ENCODE results near the gene TP53INP2. TPM values are rescaled to one million over a fixed set of nuclear protein-coding genes. Genes with fewer than 3 reads are reported as not detected.

The TP53INP2 gene
- total and polyA plus RNA-seq, 3 experiments from 2014 or later, result 1.1 to 3.6 (median 3.5) TPM

- no peak for DNase-seq
- POLR2A ChIA-PET, result interaction anchor here (0.6 kb wide), 1 partner anchor 534 kb away, joined by 3 read pairs; no protein-coding TSS in a partner anchor
- H3K27me3 ChIP-seq (ENCODE audit: insufficient read depth, low read length, poor library complexity, severe bottlenecking), result no peaks in the 10 kb centered on the region
- CTCF ChIA-PET, result no interaction called here
- no peaks in the 10 kb centered on the region for H3K4me1 ChIP-seq (ENCODE audit: insufficient read depth, low read length)
- Mint-ChIP-seq H3K27ac (peak overlapping the region in 1 of 8 donors; percentile 6), H3K36me3 (peaks cover 6 to 86% (median 23%) of the 10 kb centered on the region in 3 donors), H3K9me3 (no peaks in the 10 kb centered on the region), H3K4me3 (no peak overlapping the region), H3K27me3 (no peaks in the 10 kb centered on the region), H3K4me1 (no peaks in the 10 kb centered on the region)
- no peaks in the 10 kb centered on the region for H3K9me3 ChIP-seq (ENCODE audit: low read length)
- H3K4me3 ChIP-seq (ENCODE audit: low read length), result no peak overlapping the region
- H3K27ac ChIP-seq (ENCODE audit: low read depth, low read length), result no peak overlapping the region
- peaks cover 11% of the 10 kb centered on the region for H3K36me3 ChIP-seq (ENCODE audit: insufficient read depth, low read length)
Measured at GRCh38 chr20:34744340-34744739, 40.2 kb downstream of the TP53INP2 start.

GRCh38 chr20:34744847-34745246 is 40.7 kb downstream of the TP53INP2 start:
- H3K36me3 ChIP-seq (ENCODE audit: insufficient read depth, low read length), result peaks cover 16% of the 10 kb centered on the region
- H3K27me3 ChIP-seq (ENCODE audit: insufficient read depth, low read length, poor library complexity, severe bottlenecking), result no peaks in the 10 kb centered on the region
- CTCF ChIA-PET, result no interaction called here
- H3K9me3 ChIP-seq (ENCODE audit: low read length), result no peaks in the 10 kb centered on the region
- no peaks in the 10 kb centered on the region for H3K4me1 ChIP-seq (ENCODE audit: insufficient read depth, low read length)
- H3K27ac ChIP-seq (ENCODE audit: low read depth, low read length), result no peak overlapping the region
- Mint-ChIP-seq H3K4me1 (no peaks in the 10 kb centered on the region), H3K27ac (peak overlapping the region in 1 of 8 donors; percentile 22), H3K4me3 (no peak overlapping the region), H3K9me3 (no peaks in the 10 kb centered on the region), H3K36me3 (peaks cover 6 to 89% (median 25%) of the 10 kb centered on the region in 3 donors), H3K27me3 (no peaks in the 10 kb centered on the region)
- no peak overlapping the region for H3K4me3 ChIP-seq (ENCODE audit: low read length)
- POLR2A ChIA-PET, result no interaction called here
- no peak for DNase-seq

GRCh38 chr20:34746674-34747073 is 42.5 kb downstream of the TP53INP2 start:
- Mint-ChIP-seq H3K4me3 (no peak overlapping the region), H3K36me3 (peaks cover 6 to 85% (median 25%) of the 10 kb centered on the region in 3 donors), H3K4me1 (no peaks in the 10 kb centered on the region), H3K27ac (peak overlapping the region in 2 of 8 donors; percentile 7 to 26), H3K27me3 (no peaks in the 10 kb centered on the region), H3K9me3 (no peaks in the 10 kb centered on the region)
- Histone ChIP-seq H3K27ac (ENCODE audit: low read depth, low read length) (no peak overlapping the region), H3K36me3 (ENCODE audit: insufficient read depth, low read length) (peaks cover 23% of the 10 kb centered on the region), H3K9me3 (ENCODE audit: low read length) (no peaks in the 10 kb centered on the region), H3K4me1 (ENCODE audit: insufficient read depth, low read length) (no peaks in the 10 kb centered on the region), H3K27me3 (ENCODE audit: insufficient read depth, low read length, poor library complexity, severe bottlenecking) (no peaks in the 10 kb centered on the region), H3K4me3 (ENCODE audit: low read length) (no peak overlapping the region)
- CTCF ChIA-PET, result interaction anchor here (0.7 kb wide), 1 partner anchor 719 kb away, joined by 4 read pairs; no protein-coding TSS in a partner anchor
- POLR2A ChIA-PET, result no interaction called here
- no peak for DNase-seq

DNA sequence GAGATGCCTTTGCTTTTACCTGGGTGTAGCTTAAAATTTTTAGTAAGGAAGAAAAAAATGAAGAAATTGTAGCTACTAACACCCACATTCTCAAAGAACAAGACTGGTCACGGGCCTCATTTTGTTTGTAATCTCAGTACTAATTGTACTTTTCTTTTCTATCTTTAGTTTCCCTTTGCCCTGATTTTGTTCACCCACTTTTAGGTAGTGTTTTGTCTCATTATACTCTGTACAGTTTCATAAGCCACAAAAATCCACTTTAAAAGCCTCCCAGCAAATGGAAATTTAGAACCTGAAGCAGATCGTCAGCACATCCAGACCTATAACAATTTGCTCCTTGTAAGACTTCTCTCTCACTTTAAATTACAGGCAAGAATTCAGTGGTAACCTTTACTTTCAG is 43.3 kb downstream of the TP53INP2 start:
- no peak overlapping the region for H3K4me3 ChIP-seq (ENCODE audit: low read length)
- CTCF ChIA-PET, result interaction anchor here (0.9 kb wide), 1 partner anchor 22 kb away, joined by 3 read pairs; no protein-coding TSS in a partner anchor
- no peak for DNase-seq
- H3K4me1 Mint-ChIP-seq, result no peaks in the 10 kb centered on the region
- no peaks in the 10 kb centered on the region for H3K27me3 ChIP-seq (ENCODE audit: insufficient read depth, low read length, poor library complexity, severe bottlenecking)
- POLR2A ChIA-PET, result no interaction called here
- no peak overlapping the region for H3K27ac ChIP-seq (ENCODE audit: low read depth, low read length)
- peak overlapping the region in 4 of 8 donors; percentile 1 to 87 (median 32) for H3K27ac Mint-ChIP-seq
- peaks cover 23% of the 10 kb centered on the region for H3K36me3 ChIP-seq (ENCODE audit: insufficient read depth, low read length)
- H3K9me3 ChIP-seq (ENCODE audit: low read length), result no peaks in the 10 kb centered on the region
- H3K4me3 Mint-ChIP-seq, result no peak overlapping the region
- H3K9me3 Mint-ChIP-seq, result no peaks in the 10 kb centered on the region
- H3K4me1 ChIP-seq (ENCODE audit: insufficient read depth, low read length), result no peaks in the 10 kb centered on the region
- H3K27me3 Mint-ChIP-seq, result no peaks in the 10 kb centered on the region
- peaks cover 2 to 84% (median 27%) of the 10 kb centered on the region in 3 donors for H3K36me3 Mint-ChIP-seq

- POLR2A ChIA-PET, result no interaction called here
- CTCF ChIA-PET, result no interaction called here
- Histone ChIP-seq H3K4me3 (ENCODE audit: low read length) (no peak overlapping the region), H3K27me3 (ENCODE audit: insufficient read depth, low read length, poor library complexity, severe bottlenecking) (no peaks in the 10 kb centered on the region), H3K9me3 (ENCODE audit: low read length) (no peaks in the 10 kb centered on the region), H3K27ac (ENCODE audit: low read depth, low read length) (no peak overlapping the region), H3K4me1 (ENCODE audit: insufficient read depth, low read length) (no peaks in the 10 kb centered on the region), H3K36me3 (ENCODE audit: insufficient read depth, low read length) (peaks cover 23% of the 10 kb centered on the region)
- no peak overlapping the region for H3K27ac Mint-ChIP-seq
- no peak for DNase-seq
- H3K27me3 Mint-ChIP-seq, result no peaks in the 10 kb centered on the region
- no peak overlapping the region for H3K4me3 Mint-ChIP-seq
- H3K4me1 Mint-ChIP-seq, result no peaks in the 10 kb centered on the region
- peaks cover 0 to 77% (median 23%) of the 10 kb centered on the region in 3 donors for H3K36me3 Mint-ChIP-seq
- no peaks in the 10 kb centered on the region for H3K9me3 Mint-ChIP-seq
Measured at GRCh38 chr20:34748709-34749108, 44.6 kb downstream of the TP53INP2 start.

DNA sequence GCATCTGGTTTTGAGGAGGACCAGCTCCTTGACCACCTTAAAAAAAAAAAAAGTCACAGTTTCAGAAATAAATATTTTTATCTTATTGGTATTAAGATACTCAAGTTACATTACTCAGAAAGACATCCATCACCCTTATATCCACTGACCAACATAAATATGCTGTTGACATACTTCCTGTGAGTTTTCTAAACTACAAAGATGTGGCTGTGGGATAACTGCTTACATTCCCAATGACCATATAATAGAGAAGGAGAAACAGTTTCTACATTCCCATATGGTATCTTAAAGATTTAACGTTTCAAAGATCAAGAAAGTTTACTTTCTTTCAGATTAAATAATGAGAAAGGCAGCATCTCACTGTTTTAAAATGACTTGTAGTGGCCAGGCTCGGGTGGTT is 46.3 kb downstream of the TP53INP2 start:
- Mint-ChIP-seq H3K36me3 (peaks cover 0 to 77% (median 27%) of the 10 kb centered on the region in 3 donors), H3K9me3 (no peaks in the 10 kb centered on the region), H3K27ac (peak overlapping the region in 1 of 8 donors; percentile 24), H3K4me1 (no peaks in the 10 kb centered on the region), H3K4me3 (no peak overlapping the region), H3K27me3 (no peaks in the 10 kb centered on the region)
- no peak overlapping the region for H3K4me3 ChIP-seq (ENCODE audit: low read length)
- H3K27ac ChIP-seq (ENCODE audit: low read depth, low read length), result no peak overlapping the region
- peaks cover 21% of the 10 kb centered on the region for H3K36me3 ChIP-seq (ENCODE audit: insufficient read depth, low read length)
- no peak for DNase-seq
- no peaks in the 10 kb centered on the region for H3K4me1 ChIP-seq (ENCODE audit: insufficient read depth, low read length)
- H3K27me3 ChIP-seq (ENCODE audit: insufficient read depth, low read length, poor library complexity, severe bottlenecking), result no peaks in the 10 kb centered on the region
- no peaks in the 10 kb centered on the region for H3K9me3 ChIP-seq (ENCODE audit: low read length)
- ChIA-PET POLR2A (no interaction called here), CTCF (no interaction called here)

DNA sequence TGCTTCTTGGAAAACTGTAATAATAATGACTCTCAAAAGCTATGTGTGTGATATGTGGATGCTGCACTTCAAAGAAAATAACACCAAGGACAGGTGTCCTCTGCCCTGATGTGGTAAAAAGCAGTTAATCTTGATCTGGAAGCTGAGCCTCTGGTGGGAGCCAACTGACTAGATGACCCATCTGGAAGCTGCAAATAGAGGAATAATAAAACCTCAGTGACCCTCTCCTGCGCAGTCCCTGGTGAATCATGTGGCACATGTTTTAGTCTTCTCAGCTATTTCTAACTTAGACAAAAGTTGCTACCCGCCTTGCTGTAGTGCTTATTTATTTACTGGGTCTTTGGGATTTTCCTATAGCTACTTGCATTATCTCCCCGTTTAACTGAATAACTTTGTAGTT is 47.3 kb downstream of the TP53INP2 start:
- Histone ChIP-seq H3K27ac (ENCODE audit: low read depth, low read length) (no peak overlapping the region), H3K27me3 (ENCODE audit: insufficient read depth, low read length, poor library complexity, severe bottlenecking) (no peaks in the 10 kb centered on the region), H3K9me3 (ENCODE audit: low read length) (no peaks in the 10 kb centered on the region), H3K4me1 (ENCODE audit: insufficient read depth, low read length) (no peaks in the 10 kb centered on the region), H3K4me3 (ENCODE audit: low read length) (no peak overlapping the region), H3K36me3 (ENCODE audit: insufficient read depth, low read length) (peaks cover 22% of the 10 kb centered on the region)
- H3K4me3 Mint-ChIP-seq, result no peak overlapping the region
- no peaks in the 10 kb centered on the region for H3K27me3 Mint-ChIP-seq
- H3K4me1 Mint-ChIP-seq, result no peaks in the 10 kb centered on the region
- H3K36me3 Mint-ChIP-seq, result peaks cover 0 to 73% (median 25%) of the 10 kb centered on the region in 3 donors
- no peak for DNase-seq
- CTCF ChIA-PET, result interaction anchor here (1.0 kb wide), 1 partner anchor 345 kb away, joined by 3 read pairs; no protein-coding TSS in a partner anchor
- H3K27ac Mint-ChIP-seq, result peak overlapping the region in 2 of 8 donors; percentile 60 to 83
- POLR2A ChIA-PET, result no interaction called here
- no peaks in the 10 kb centered on the region for H3K9me3 Mint-ChIP-seq

DNA sequence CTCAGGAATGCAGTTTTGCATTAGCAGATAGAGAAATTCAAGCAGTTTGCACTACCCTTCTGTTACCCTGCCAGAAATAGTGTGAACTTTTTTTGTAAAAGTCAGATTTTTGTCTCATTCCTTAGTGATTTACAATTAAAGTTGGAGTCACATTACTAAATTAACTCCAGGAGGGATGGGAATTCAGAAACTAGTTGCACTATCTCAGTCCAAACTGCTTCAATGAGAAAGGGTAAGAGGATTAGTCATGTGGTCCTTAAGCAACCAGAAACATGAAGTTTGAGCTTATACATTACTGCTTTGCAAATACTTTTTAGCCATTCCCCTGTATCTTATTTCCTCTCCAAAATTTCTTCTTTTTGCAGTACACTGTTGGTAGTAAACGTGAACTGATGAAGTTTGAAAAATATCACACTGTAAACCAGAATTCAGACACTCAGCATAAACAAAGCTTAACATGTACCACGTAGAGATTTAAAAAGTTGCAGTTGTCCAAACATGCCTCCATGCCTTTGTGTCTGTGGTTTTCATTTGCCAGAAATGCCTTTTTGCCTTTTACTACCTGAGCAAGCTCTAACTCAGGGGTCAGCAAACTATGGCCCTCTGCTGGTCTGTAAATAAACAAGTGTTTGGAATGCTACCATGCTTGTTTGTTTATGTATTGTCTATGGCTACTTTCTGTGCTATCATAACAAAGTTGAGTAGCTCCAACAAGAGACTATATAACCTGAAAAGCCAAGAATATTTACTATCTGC is 49.7 kb downstream of the TP53INP2 start:
- H3K27me3 ChIP-seq (ENCODE audit: insufficient read depth, low read length, poor library complexity, severe bottlenecking), result no peaks in the 10 kb centered on the region
- H3K9me3 ChIP-seq (ENCODE audit: low read length), result no peaks in the 10 kb centered on the region
- Mint-ChIP-seq H3K4me1 (peaks cover 0 to 2% (median 0%) of the 10 kb centered on the region in 3 donors), H3K4me3 (no peak overlapping the region), H3K27ac (peak overlapping the region in 2 of 8 donors; percentile 22 to 30), H3K36me3 (peaks cover 12 to 80% (median 40%) of the 10 kb centered on the region in 3 donors), H3K9me3 (no peaks in the 10 kb centered on the region), H3K27me3 (no peaks in the 10 kb centered on the region)
- H3K27ac ChIP-seq (ENCODE audit: low read depth, low read length), result no peak overlapping the region
- no peak overlapping the region for H3K4me3 ChIP-seq (ENCODE audit: low read length)
- no peaks in the 10 kb centered on the region for H3K4me1 ChIP-seq (ENCODE audit: insufficient read depth, low read length)
- peaks cover 41% of the 10 kb centered on the region for H3K36me3 ChIP-seq (ENCODE audit: insufficient read depth, low read length)
- no peak for DNase-seq
- CTCF ChIA-PET, result interaction anchor here (0.9 to 2.2 kb wide), 2 partner anchors 46 to 441 kb away, joined by 3 to 8 read pairs; no protein-coding TSS in a partner anchor
- POLR2A ChIA-PET, result no interaction called here
